Transverse colon (tissue), 4 donors: ENCODE results near the gene KMT2D. TPM values are rescaled to one million over a fixed set of nuclear protein-coding genes. Genes with fewer than 3 reads are reported as not detected.
A peak's percentile ranks its signal among the peaks of the same experiment; 100 is the strongest.

Source experiments
- DNase-seq: peaks from one replicate; pipeline ENCODE4 v3.0.0-alpha.2; 2019
- H3K27ac ChIP-seq, 4 donors: fragments of 200-600 bp; sonication (generic); 2 replicates each; pipeline ENCODE4 v1.5.1; 2016 to 2018; ENCODE audit warnings: inconsistent platforms in 4 of 4
- H3K27me3 ChIP-seq: fragments of 200-600 bp; sonication (generic); 2 replicates; pipeline ENCODE4 v1.5.1; 2017; ENCODE audit warnings: inconsistent platforms
- H3K36me3 ChIP-seq, 4 donors: fragments of 200-600 bp; sonication (generic); 2 replicates each; pipeline ENCODE4 v1.5.1; 2017 to 2019; ENCODE audit warnings: inconsistent platforms in 4 of 4
- H3K4me1 ChIP-seq, 4 donors: fragments of 200-600 bp; sonication (generic); 2 replicates each; pipeline ENCODE4 v1.5.1; 2017 to 2020; ENCODE audit warnings: inconsistent platforms in 4 of 4
- H3K4me3 ChIP-seq, 4 donors: fragments of 200-600 bp; sonication (generic); 1 replicate in 1 of 4; 2 replicates in 3 of 4; pipeline versions ENCODE4 v1.5.1 to v1.6.1; 2017 to 2019; ENCODE audit warnings: inconsistent platforms in 4 of 4
- H3K9me3 ChIP-seq, 2 donors: fragments of 200-600 bp; sonication (generic); 2 replicates each; pipeline ENCODE4 v1.5.1; 2017 to 2019; ENCODE audit warnings: inconsistent platforms in 2 of 2
- CTCF ChIP-seq, 5 experiments: fragments of 200-600 bp in 3 of 5; fragments of 450-650 bp in 2 of 5; sonication (generic) in 3 of 5; IDR thresholded peaks; 1 replicate in 2 of 5; 2 replicates in 3 of 5; pipeline ENCODE4 v1.5.1; 2016 to 2017; ENCODE audit warnings: antibody characterized with exemption in 5 of 5, inconsistent platforms in 3 of 5, mild to moderate bottlenecking in 2 of 5, moderate library complexity in 1 of 5
- EP300 ChIP-seq: sonication (generic); formaldehyde crosslinking; IDR thresholded peaks from one replicate; pipeline ENCODE4 v1.6.1; 2017; ENCODE audit warnings: antibody characterized with exemption, low read depth
- POLR2A ChIP-seq: fragments of 450-650 bp; IDR thresholded peaks from one replicate; pipeline ENCODE4 v1.6.1; 2016; ENCODE audit warnings: antibody characterized with exemption, mild to moderate bottlenecking, moderate library complexity
- POLR2AphosphoS5 ChIP-seq, 3 donors: sonication (generic); formaldehyde crosslinking; IDR thresholded peaks; one replicate each; pipeline ENCODE4 v1.6.1; 2016; ENCODE audit warnings: antibody characterized with exemption in 3 of 3
- WGBS, 2 donors: methylation state at CpG; one replicate each; pipeline ENCODE4 v1.1.5; 2018; ENCODE audit warnings: low coverage in 1 of 2; 5-methylcytosine and 5-hydroxymethylcytosine counted together
- in situ Hi-C, 4 donors: fragments of 200-750 bp; cut with MboI; loops; one replicate each; pipeline versions ENCODE4 v1.15.0 to v1.15.1; 2017; ENCODE audit warnings: low sequenced_read_pairs in 3 of 4, low pct_ligation_motif_present in 1 of 4, low pct_unique_long_range_greater_than_20kb in 1 of 4
- intact Hi-C: fragments of 100-400 bp; cut with DNase I; formaldehyde crosslinking; loops from one replicate; pipeline ENCODE4 v1.15.1; 2023; ENCODE audit warnings: low total_unique reads
- total RNA-seq, 4 donors: library from RNA; depleted of rRNA; stranded (reverse); fragments of >200 nt; gene quantifications; one replicate each; pipeline ENCODE4 v1.1.0, GENCODE V29; 2016

The KMT2D gene
- total RNA-seq, 4 donors from 2014 or later: 50.0 to 351 (median 78.0) TPM

DNA sequence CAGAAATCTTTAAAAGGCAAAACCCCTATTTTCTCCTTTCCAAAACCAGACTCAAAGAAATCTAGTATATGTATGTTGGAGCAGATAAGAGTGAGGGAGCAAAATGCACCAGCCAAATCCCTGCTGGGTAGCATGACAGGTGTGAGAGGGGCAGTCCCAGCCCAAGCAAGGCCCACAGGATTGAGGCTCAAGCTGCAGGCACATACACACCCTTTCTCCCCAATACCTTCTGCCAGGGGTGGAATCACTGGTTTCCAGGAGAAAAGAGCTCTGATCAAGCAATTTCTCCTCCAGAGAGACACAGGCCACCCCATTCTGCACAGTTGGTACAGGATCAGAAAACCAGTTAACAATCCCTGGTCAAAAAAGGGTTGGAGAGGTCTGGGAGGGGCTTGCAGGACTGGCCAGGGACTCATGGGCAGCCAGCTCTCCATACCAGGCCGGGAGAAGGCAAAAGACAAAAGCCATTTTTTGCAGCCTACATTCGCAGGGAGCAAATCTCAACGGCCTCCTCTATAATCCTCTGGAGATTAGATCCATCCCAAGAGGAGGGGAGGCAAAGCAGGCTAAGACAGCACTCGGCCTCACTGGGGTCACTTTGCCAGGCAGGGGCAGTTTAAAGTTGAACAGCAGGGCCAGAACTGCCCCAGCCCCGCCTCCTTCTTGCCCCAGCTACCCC is 2.1 kb downstream of the KMT2D start:
- 0 to 6% methylated on average over 1 to 5 of the region's 5 CpGs for WGBS, 2 donors
- Histone ChIP-seq H3K27me3 (no peaks in the 10 kb centered on the region), H3K27ac (peak overlapping the region; percentile 96 to 98 (median 96)), H3K4me3 (peak overlapping the region; percentile 82 to 91 (median 89)), H3K9me3 (no peaks in the 10 kb centered on the region), H3K36me3 (peaks cover 0 to 10% (median 3%) of the 10 kb centered on the region in 4 donors), H3K4me1 (peaks cover 34 to 47% (median 43%) of the 10 kb centered on the region in 4 donors)
- in situ Hi-C loops: no loop called here
- no peak for DNase-seq
- intact Hi-C loops: no loop called here
- TF ChIP-seq CTCF (IDR thresholded peaks at IDR 0.05) (no peak), POLR2AphosphoS5 (IDR thresholded peaks at IDR 0.05) (no peak), POLR2A (no peak), EP300 (no peak)

GRCh38 chr12:49057888-49058287 is 2.7 kb downstream of the KMT2D start:
- in situ Hi-C loops (no loop called here), intact Hi-C loops (no loop called here)
- TF ChIP-seq CTCF (IDR thresholded peaks at IDR 0.05) (no peak), POLR2A (peak; percentile 34)
- no peaks in the 10 kb centered on the region for H3K9me3 ChIP-seq
- peaks cover 34 to 47% (median 43%) of the 10 kb centered on the region in 4 donors for H3K4me1 ChIP-seq
- 0 to 2% methylated on average over 2 to 4 of the region's 4 CpGs for WGBS, 2 donors
- H3K27ac ChIP-seq: peak overlapping the region; percentile 96 to 98 (median 96)
- peaks cover 0 to 16% (median 6%) of the 10 kb centered on the region in 4 donors for H3K36me3 ChIP-seq
- H3K4me3 ChIP-seq: peak overlapping the region; percentile 15 to 91 (median 86)
- no peak for DNase-seq
- H3K27me3 ChIP-seq: no peaks in the 10 kb centered on the region

DNA sequence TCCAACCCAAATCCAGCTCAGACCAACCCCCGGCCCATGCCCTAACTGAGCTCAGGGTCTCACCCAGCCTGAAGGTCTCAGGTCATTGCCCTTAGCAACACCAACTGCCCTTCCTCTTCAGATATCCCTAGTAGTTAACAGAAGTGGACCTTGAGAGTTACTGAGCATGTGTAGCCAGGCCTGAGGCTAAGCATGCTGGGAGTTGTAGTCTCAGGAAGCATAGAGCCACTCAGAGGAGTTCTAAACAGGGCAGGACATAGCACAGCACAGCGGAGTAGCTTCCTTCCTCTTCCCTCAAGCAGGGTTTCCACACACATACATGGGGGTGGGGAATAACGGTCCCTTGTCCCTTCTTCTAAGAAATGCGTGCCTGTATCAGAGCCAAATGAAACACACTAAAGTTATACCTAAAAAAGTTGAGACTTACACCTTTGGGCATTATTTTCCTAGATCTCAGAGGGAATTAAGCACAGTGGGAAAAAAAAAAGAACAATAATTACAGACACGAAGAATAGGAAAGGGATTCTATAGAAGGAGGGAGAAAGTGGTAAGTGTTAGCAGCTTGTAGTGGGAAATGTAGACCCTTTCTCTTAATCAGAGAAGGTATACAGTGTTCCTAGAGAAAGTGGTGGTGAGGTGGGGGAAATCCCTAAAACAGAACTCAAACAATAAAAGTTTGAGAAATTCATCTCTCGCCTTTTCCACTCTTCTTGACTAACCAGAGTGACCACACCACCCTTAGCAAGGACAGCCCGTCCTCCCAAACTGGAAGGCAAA is 4.4 kb downstream of the KMT2D start:
- no peaks in the 10 kb centered on the region for H3K27me3 ChIP-seq
- no peaks in the 10 kb centered on the region for H3K9me3 ChIP-seq
- intact Hi-C loops (no loop called here), in situ Hi-C loops (no loop called here)
- 29 to 36% methylated on average over 5 to 7 of the region's 7 CpGs for WGBS, 2 donors
- DNase-seq: peak; percentile 68
- TF ChIP-seq CTCF (IDR thresholded peaks at IDR 0.05): no peak
- no peak for TF ChIP-seq POLR2AphosphoS5 (IDR thresholded peaks at IDR 0.05)
- no peak for TF ChIP-seq EP300
- TF ChIP-seq POLR2A: no peak
- peak overlapping the region; percentile 13 to 53 (median 28) for H3K27ac ChIP-seq
- H3K4me3 ChIP-seq: peak overlapping the region in 1 of 4 donors; percentile 15
- peaks cover 34 to 43% (median 41%) of the 10 kb centered on the region in 4 donors for H3K4me1 ChIP-seq
- peaks cover 0 to 27% (median 13%) of the 10 kb centered on the region in 4 donors for H3K36me3 ChIP-seq

DNA sequence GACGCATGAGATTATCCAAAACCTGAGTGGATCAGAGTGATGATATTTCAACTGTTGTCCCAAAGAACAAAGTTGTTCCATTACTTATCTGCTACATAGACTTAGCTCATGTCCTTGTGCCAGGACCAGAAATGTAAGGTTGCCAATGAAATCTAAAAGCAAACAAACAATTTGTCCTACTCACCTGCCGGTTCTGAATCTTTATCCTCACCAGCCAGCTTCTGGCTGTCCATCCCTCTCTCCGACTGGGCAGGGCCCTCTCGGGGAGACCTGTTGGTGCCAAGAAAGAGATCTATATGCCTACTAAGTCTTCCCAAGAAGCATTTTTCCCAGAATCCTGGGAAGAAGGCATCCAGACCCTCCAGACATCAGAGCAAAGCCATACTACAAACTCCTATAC is 5.5 kb downstream of the KMT2D start:
- 69 to 75% methylated on average over 2 to 4 of the region's 4 CpGs for WGBS, 2 donors
- intact Hi-C loops: no loop called here
- DNase-seq: no peak
- peaks cover 34 to 43% (median 40%) of the 10 kb centered on the region in 4 donors for H3K4me1 ChIP-seq
- H3K27ac ChIP-seq: no peak overlapping the region
- peaks cover 0 to 37% (median 18%) of the 10 kb centered on the region in 4 donors for H3K36me3 ChIP-seq
- H3K4me3 ChIP-seq: no peak overlapping the region
- in situ Hi-C loops: no loop called here
- TF ChIP-seq EP300 (no peak), CTCF (IDR thresholded peaks at IDR 0.05) (no peak), POLR2AphosphoS5 (IDR thresholded peaks at IDR 0.05) (no peak), POLR2A (no peak)
- H3K9me3 ChIP-seq: no peaks in the 10 kb centered on the region
- no peaks in the 10 kb centered on the region for H3K27me3 ChIP-seq
